Measurements from ENCODE around the gene PROZ.
"Not testable (repeated sequence)": the region's sequence is repeated elsewhere in the genome, so short reads cannot be mapped to it uniquely, and the experiment has no call there.

PROZ gene

GRCh38 chr13:113158946-113159345 lies 498 bp downstream of the PROZ start:
- no peak for DNase-seq

DNA sequence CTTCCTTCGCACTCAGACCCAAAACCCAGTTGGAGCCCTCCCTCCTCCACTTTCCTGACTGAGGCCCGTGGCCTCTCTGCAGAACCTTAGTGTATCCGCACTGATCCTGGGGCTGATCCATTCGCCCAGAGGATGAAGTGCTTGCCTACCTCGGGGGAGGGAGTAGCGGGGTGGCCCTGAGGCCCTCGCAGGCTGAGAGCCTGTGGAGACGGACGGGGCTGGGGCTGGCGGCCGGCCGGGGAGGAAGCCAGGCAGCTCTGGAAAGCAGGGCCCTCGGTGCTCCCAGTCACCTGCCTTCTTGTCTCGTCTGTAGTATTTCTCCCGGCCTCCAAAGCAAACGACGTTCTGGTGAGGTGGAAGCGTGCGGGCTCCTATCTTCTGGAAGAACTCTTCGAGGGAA lies 1.3 kb downstream of the PROZ start:
- DNase-seq, result no peak

- no peak for DNase-seq
These were observed 2.5 kb downstream of the PROZ start for GRCh38 chr13:113160983-113161382.

GRCh38 chr13:113161433-113161832 lies 3.0 kb downstream of the PROZ start:
- no peak for DNase-seq

DNA sequence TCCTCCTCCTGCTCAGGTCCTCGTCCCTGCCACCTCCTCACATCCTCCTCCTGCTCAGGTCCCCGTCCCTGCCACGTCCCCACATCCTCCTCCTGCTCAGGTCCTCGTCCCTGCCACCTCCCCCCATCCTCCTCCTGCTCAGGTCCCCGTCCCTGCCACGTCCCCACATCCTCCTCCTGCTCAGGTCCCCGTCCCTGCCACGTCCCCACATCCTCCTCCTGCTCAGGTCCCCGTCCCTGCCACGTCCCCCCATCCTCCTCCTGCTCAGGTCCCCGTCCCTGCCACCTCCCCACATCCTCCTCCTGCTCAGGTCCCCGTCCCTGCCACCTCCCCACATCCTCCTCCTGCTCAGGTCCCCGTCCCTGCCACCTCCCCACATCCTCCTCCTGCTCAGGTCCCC lies 3.5 kb downstream of the PROZ start:
- not testable (repeated sequence) for DNase-seq

GRCh38 chr13:113162783-113163685 lies 4.6 kb downstream of the PROZ start:
- no peak for DNase-seq

DNA sequence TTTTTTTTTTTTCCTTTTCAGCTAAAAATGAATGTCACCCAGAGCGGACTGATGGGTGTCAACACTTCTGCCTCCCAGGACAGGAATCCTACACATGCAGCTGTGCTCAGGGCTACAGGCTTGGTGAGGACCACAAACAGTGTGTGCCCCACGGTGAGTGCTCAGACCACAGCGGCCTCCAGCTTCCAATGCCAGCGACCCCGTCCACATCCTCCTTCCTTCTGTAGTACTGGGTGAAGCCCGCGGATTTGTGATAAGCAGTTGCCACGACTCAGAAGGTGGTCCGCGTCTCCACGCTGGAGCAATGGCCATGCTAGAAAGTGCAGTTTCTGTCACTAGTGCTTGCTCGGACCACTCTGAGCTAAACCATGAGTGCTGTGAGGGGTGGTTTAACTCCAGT lies 6.0 kb downstream of the PROZ start:
- DNase-seq, result no peak

- DNase-seq, result no peak
These were observed 7.8 kb downstream of the PROZ start for GRCh38 chr13:113166266-113166665.

DNA sequence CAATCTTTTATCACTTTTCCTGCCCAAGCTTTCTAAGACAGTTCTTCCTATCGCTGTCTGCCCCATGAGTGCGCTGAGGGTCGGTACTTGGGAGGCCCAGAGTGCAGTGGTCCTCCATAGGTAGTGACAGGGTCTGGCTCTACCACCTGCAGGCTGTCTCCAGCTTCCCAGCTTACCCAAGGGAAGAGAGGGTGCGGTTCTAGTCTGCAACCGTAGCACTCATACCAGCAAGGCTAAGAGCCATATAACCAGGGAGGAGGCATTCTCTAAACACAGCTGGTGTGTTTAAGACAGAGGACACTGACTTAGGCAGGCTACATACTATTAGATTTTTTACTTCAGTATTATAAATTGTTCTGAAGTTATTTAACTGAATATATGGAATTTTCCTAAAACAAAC lies 8.2 kb downstream of the PROZ start:
- DNase-seq, result no peak

GRCh38 chr13:113167155-113167554 lies 8.7 kb downstream of the PROZ start:
- no peak for DNase-seq

DNA sequence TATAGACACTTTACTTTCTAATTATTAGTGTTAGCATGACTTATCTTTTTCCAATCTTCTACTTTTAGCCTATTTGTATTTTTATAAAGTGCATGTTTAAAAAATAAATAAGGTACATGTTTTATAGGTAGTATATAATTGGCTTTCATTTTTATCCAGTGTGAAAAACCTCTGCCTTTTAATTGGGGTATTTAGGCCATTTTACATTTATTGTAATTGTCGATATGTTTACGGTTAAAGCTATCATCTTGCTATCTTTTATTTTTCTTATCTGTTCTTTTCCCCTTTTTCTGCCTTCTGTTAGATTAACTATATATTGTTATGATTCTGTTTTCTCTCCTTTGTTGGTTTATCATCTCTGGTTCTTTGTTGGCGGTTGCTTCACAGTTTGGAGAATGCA lies 9.1 kb downstream of the PROZ start:
- no peak for DNase-seq

DNA sequence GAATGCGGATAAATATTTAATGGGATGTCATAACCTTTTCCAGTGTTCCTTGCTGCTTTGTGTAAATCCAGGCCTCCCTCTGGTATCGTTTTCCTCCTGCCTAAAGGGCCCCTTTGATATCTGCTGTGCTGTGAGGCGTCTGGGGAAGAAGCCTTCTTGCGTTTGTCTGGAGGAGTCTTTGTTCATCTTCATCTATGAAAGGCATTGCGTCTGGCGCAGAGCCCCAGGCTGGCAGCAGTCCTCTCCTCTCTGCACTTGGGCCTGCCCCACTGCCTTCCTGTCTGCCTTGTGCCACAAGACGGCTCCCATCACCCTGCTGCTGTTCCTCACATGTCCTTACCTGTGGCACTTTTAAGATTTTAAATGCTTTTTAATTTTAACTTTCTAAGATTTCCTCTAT lies 9.8 kb downstream of the PROZ start:
- DNase-seq, result no peak

GRCh38 chr13:113169277-113170272 lies 11.1 kb downstream of the PROZ start:
- DNase-seq, result peak; percentile 72

- no peak for DNase-seq
These were observed 12.1 kb downstream of the PROZ start for GRCh38 chr13:113170511-113170910.

- no peak for DNase-seq
These were observed 13.0 kb downstream of the PROZ start for GRCh38 chr13:113171250-113172125.

GRCh38 chr13:113172419-113172926 lies 14.0 kb downstream of the PROZ start:
- no peak for DNase-seq

GRCh38 chr13:113176280-113176679 lies 17.8 kb downstream of the PROZ start:
- DNase-seq, result no peak

DNA sequence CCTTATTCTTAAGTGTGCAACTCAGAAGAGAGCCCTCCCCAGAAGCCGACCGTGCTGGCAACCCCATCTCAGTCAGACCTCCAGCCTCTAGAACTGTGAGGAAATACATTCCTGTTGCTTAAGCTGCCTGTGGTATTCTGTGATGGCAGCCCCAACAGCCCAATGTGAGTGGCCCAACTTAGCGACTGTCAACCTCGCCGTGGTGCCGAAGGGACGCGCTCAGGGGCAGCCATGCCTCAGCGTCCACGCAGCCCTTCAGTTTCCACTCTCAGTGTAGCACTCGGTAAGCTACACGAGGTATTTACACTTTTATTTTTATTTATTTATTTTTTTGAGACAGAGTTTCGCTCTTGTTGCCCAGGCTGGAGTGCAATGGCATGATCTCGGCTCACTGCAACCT lies 18.4 kb downstream of the PROZ start:
- no peak for DNase-seq

DNA sequence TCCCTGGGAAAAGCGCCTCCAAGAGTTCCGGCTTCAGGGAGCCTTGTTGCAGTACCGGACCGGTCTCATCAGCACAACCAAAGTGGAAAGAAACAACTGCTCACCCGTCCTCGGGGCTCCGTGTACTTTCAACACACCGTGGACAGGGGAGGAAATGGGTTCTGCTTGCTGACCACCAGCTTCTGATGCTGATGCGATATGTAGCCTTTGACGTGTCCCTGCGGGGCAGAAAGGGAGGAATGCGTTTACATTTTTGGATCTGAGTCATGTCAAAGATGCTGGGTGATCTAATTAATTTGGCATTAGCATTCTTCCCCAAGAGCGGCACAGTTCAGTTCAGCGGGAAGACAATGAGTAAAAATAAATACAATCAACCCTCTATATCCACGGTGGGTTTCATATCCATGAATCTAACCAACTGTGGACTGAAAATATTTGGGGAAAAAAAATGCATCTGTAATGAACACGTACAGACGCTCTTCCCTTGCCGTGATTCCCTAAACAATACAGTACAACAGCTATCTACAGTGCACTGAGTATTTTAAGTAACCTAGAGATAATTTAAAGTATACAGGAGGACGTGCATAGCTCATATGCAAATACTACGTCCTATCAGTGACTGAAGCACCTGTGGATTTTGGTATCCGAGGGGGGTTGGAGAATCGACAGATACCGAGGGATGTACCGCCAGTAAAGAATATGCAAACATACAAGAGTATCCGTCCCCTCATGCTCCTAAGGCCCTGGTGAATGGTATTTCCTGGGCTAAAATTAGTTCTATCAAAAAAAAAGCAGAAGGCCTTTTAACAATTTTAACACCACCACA lies 19.8 kb downstream of the PROZ start:
- no peak for DNase-seq

DNA sequence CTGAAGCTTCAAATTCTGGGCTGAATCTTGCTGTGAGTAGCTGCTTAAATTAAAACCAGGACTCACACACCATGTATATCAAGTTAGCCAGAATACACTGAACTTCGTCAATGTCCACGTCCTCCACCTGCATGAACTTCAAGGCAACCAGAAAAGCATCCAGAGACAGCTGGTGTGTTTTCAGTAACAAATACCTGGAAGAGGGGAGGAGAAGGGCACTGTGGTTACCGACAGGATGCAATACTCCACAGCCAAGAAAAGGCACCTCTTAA lies 20.4 kb downstream of the PROZ start:
- no peak for DNase-seq

- no peak for DNase-seq
These were observed 21.2 kb downstream of the PROZ start for GRCh38 chr13:113179374-113180230.

Data from NCI-H774 (cell line).